Neuronal stem cell (in vitro differentiated cells): ENCODE data around the gene MSLN.
A peak's percentile ranks its signal among the peaks of the same experiment; 100 is the strongest.

Experiments used
- DNase-seq: peaks from one replicate; pipeline ENCODE4 v3.0.0-alpha.2; 2013; ENCODE audit warnings: low spot score
- H2AFZ ChIP-seq: one replicate; pipeline ENCODE4 v1.6.1; 2013; ENCODE audit warnings: mild to moderate bottlenecking, low read length, inconsistent platforms
- H2AK5ac ChIP-seq: 2 replicates; pipeline ENCODE4 v1.6.1; 2013; ENCODE audit warnings: low read depth, mild to moderate bottlenecking, inconsistent platforms, low read length, moderate library complexity, mixed read lengths
- H2BK120ac ChIP-seq: 2 replicates; pipeline ENCODE4 v1.6.1; 2013; ENCODE audit warnings: low read depth, mild to moderate bottlenecking, inconsistent platforms, low read length, moderate library complexity, mixed read lengths
- H2BK12ac ChIP-seq: one replicate; pipeline ENCODE4 v1.6.1; 2013; ENCODE audit warnings: low read length, inconsistent platforms
- H2BK15ac ChIP-seq: 2 replicates; pipeline ENCODE4 v1.6.1; 2013; ENCODE audit warnings: mild to moderate bottlenecking, low read length, inconsistent platforms, mixed read lengths
- H2BK5ac ChIP-seq: one replicate; pipeline ENCODE4 v1.6.1; 2013; ENCODE audit warnings: inconsistent platforms, mild to moderate bottlenecking, low read length, moderate library complexity
- H3K14ac ChIP-seq: one replicate; pipeline ENCODE4 v1.6.1; 2013; ENCODE audit warnings: low read length, inconsistent platforms
- H3K18ac ChIP-seq: 2 replicates; pipeline ENCODE4 v1.6.1; 2013; ENCODE audit warnings: low read length, inconsistent platforms
- H3K23ac ChIP-seq: 2 replicates; pipeline ENCODE4 v1.6.1; 2013; ENCODE audit warnings: low read depth, mild to moderate bottlenecking, mixed read lengths, low read length, inconsistent platforms; ENCODE audit not compliant: poor library complexity
- H3K27ac ChIP-seq: replicated peaks from 3 replicates; pipeline ENCODE4 v1.5.1; 2013; ENCODE audit warnings: low read length, inconsistent platforms
- H3K27me3 ChIP-seq, 3 experiments: 2 replicates each; pipeline ENCODE4 v1.6.1; 2013; ENCODE audit warnings: low read length in 3 of 3, mild to moderate bottlenecking in 2 of 3, inconsistent platforms in 1 of 3, low read depth in 1 of 3, mixed read lengths in 1 of 3, moderate library complexity in 1 of 3; ENCODE audit not compliant: control insufficient read depth in 3 of 3, insufficient read depth in 3 of 3
- H3K36me3 ChIP-seq, 2 donors: replicated peaks in 1 of 2; 2 replicates each; pipeline ENCODE4 v1.6.1; 2013; ENCODE audit warnings: low read length in 2 of 2; ENCODE audit not compliant: control insufficient read depth in 2 of 2, insufficient read depth in 2 of 2
- H3K4ac ChIP-seq: 2 replicates; pipeline ENCODE4 v1.6.1; 2013; ENCODE audit warnings: inconsistent platforms, mild to moderate bottlenecking, low read length, moderate library complexity
- H3K4me1 ChIP-seq, 2 donors: 1 replicate in 1 of 2; 2 replicates in 1 of 2; pipeline ENCODE4 v1.6.1; 2013; ENCODE audit warnings: low read length in 2 of 2, low read depth in 1 of 2; ENCODE audit not compliant: control insufficient read depth in 2 of 2, insufficient read depth in 1 of 2
- H3K4me2 ChIP-seq: one replicate; pipeline ENCODE4 v1.6.1; 2013; ENCODE audit warnings: mild to moderate bottlenecking, low read length, inconsistent platforms; ENCODE audit not compliant: insufficient read depth, poor library complexity, severe bottlenecking
- H3K4me3 ChIP-seq, 2 donors: 2 replicates each; pipeline ENCODE4 v1.5.1; 2013; ENCODE audit warnings: low read length in 2 of 2, mild to moderate bottlenecking in 2 of 2, inconsistent platforms in 1 of 2, moderate library complexity in 1 of 2
- H3K79me1 ChIP-seq: one replicate; pipeline ENCODE4 v1.6.1; 2013; ENCODE audit warnings: low read depth, mild to moderate bottlenecking, inconsistent platforms, low read length, moderate library complexity
- H3K9ac ChIP-seq: one replicate; pipeline ENCODE4 v1.6.1; 2013; ENCODE audit warnings: mild to moderate bottlenecking, low read depth, low read length, inconsistent platforms; ENCODE audit not compliant: poor library complexity
- H3K9me3 ChIP-seq, 2 donors: replicated peaks in 1 of 2; 2 replicates each; pipeline versions ENCODE3 to v1.6.1; 2013; ENCODE audit warnings: low read length in 2 of 2, mild to moderate bottlenecking in 2 of 2, inconsistent platforms in 1 of 2, low read depth in 1 of 2, mixed read lengths in 1 of 2, moderate library complexity in 1 of 2; ENCODE audit not compliant: control insufficient read depth in 2 of 2, insufficient read depth in 1 of 2
- H4K8ac ChIP-seq: one replicate; pipeline ENCODE4 v1.6.1; 2013; ENCODE audit warnings: low read depth, mild to moderate bottlenecking, inconsistent platforms, low read length, moderate library complexity
- H4K91ac ChIP-seq: one replicate; pipeline ENCODE4 v1.6.1; 2013; ENCODE audit warnings: low read length, low read depth, mild to moderate bottlenecking, inconsistent platforms; ENCODE audit not compliant: poor library complexity
- WGBS, 2 donors: extraction: QIAGEN DNeasy Blood & Tissue Kit; methylation state at CpG; one replicate each; pipeline ENCODE4 v1.1.7; 2013; ENCODE audit warnings: missing lambda C conversion rate in 2 of 2, mixed read lengths in 1 of 2; ENCODE audit not compliant: insufficient read length in 2 of 2, insufficient replicate concordance in 1 of 2; ENCODE audit errors: extremely low coverage in 2 of 2; 5-methylcytosine and 5-hydroxymethylcytosine counted together

The MSLN gene

GRCh38 chr16:729768-730665, 30.5 kb upstream of the MSLN start:
- WGBS, 2 donors, result no CpG with 5 or more reads among the region's 37 CpGs
- no peak overlapping the region for H2BK15ac ChIP-seq

GRCh38 chr16:730666-731509, 29.6 kb upstream of the MSLN start:
- Histone ChIP-seq H3K14ac (no peak overlapping the region), H3K27me3 (peaks cover 0 to 16% (median 0%) of the 10 kb centered on the region in 3 experiments), H3K4me1 (peaks cover 5 to 11% of the 10 kb centered on the region in 2 donors), H2AK5ac (peak overlapping the region; percentile 63), H2BK5ac (no peak overlapping the region), H2BK15ac (no peak overlapping the region), H3K18ac (no peak overlapping the region), H2BK12ac (no peak overlapping the region), H3K23ac (peak overlapping the region; percentile 73), H3K9me3 (no peaks in the 10 kb centered on the region), H2AFZ (no peak overlapping the region), H3K79me1 (peaks cover 6% of the 10 kb centered on the region), H3K9ac (no peak overlapping the region), H3K4me3 (no peak overlapping the region), H3K36me3 (peaks cover 23 to 44% of the 10 kb centered on the region in 2 donors), H2BK120ac (no peak overlapping the region), H4K8ac (no peak overlapping the region), H3K4ac (no peak overlapping the region), H4K91ac (no peak overlapping the region), H3K4me2 (no peak overlapping the region), H3K27ac (no peak overlapping the region)
- WGBS, 2 donors, result no CpG with 5 or more reads among the region's 22 CpGs
- DNase-seq, result no peak

More at GRCh38 chr16:729768-730665, 30.5 kb upstream of the MSLN start:
- no peak overlapping the region for H3K4me3 ChIP-seq
- H2BK5ac ChIP-seq, result no peak overlapping the region
- no peak overlapping the region for H3K18ac ChIP-seq
- H3K36me3 ChIP-seq, result peaks cover 16 to 36% of the 10 kb centered on the region in 2 donors
- DNase-seq, result no peak
- no peak overlapping the region for H2BK12ac ChIP-seq
- no peak overlapping the region for H2AFZ ChIP-seq
- no peak overlapping the region for H3K4ac ChIP-seq
- H2AK5ac ChIP-seq, result peak overlapping the region; percentile 28
- H3K27me3 ChIP-seq, result peaks cover 0 to 16% (median 0%) of the 10 kb centered on the region in 3 experiments
- no peak overlapping the region for H3K4me2 ChIP-seq
- H3K9me3 ChIP-seq, result no peaks in the 10 kb centered on the region
- H3K27ac ChIP-seq, result no peak overlapping the region
- no peak overlapping the region for H3K9ac ChIP-seq
- peak overlapping the region; percentile 73 for H3K23ac ChIP-seq
- H2BK120ac ChIP-seq, result no peak overlapping the region
- peaks cover 5 to 11% of the 10 kb centered on the region in 2 donors for H3K4me1 ChIP-seq
- no peak overlapping the region for H4K91ac ChIP-seq
- H3K14ac ChIP-seq, result no peak overlapping the region
- peaks cover 6% of the 10 kb centered on the region for H3K79me1 ChIP-seq
- no peak overlapping the region for H4K8ac ChIP-seq

GRCh38 chr16:732332-732731, 28.2 kb upstream of the MSLN start:
- no peak for DNase-seq
- WGBS, 2 donors, result no CpG with 5 or more reads among the region's 12 CpGs
- H3K4ac ChIP-seq, result no peak overlapping the region
- H2BK12ac ChIP-seq, result no peak overlapping the region
- no peak overlapping the region for H3K23ac ChIP-seq
- H2BK120ac ChIP-seq, result no peak overlapping the region
- peak overlapping the region; percentile 5 for H2BK5ac ChIP-seq
- no peak overlapping the region for H2BK15ac ChIP-seq
- H4K8ac ChIP-seq, result no peak overlapping the region
- H3K14ac ChIP-seq, result no peak overlapping the region
- no peaks in the 10 kb centered on the region for H3K9me3 ChIP-seq
- H3K27ac ChIP-seq, result no peak overlapping the region
- no peak overlapping the region for H4K91ac ChIP-seq
- no peak overlapping the region for H3K9ac ChIP-seq
- peaks cover 2 to 5% of the 10 kb centered on the region in 2 donors for H3K4me1 ChIP-seq
- peaks cover 27 to 58% of the 10 kb centered on the region in 2 donors for H3K36me3 ChIP-seq
- H3K4me2 ChIP-seq, result no peak overlapping the region
- H3K4me3 ChIP-seq, result no peak overlapping the region
- H2AFZ ChIP-seq, result no peak overlapping the region
- H3K27me3 ChIP-seq, result peaks cover 0 to 8% (median 0%) of the 10 kb centered on the region in 3 experiments
- no peak overlapping the region for H3K18ac ChIP-seq
- H3K79me1 ChIP-seq, result peaks cover 6% of the 10 kb centered on the region
- no peak overlapping the region for H2AK5ac ChIP-seq

- DNase-seq, result no peak
- H4K8ac ChIP-seq, result no peak overlapping the region
- H3K4me2 ChIP-seq, result no peak overlapping the region
- H3K14ac ChIP-seq, result no peak overlapping the region
- H3K9ac ChIP-seq, result no peak overlapping the region
- peak overlapping the region; percentile 22 for H2BK12ac ChIP-seq
- H3K27me3 ChIP-seq, result peaks cover 0 to 3% (median 0%) of the 10 kb centered on the region in 3 experiments
- no peak overlapping the region for H3K4me3 ChIP-seq
- H3K4me1 ChIP-seq, result peaks cover 0 to 3% of the 10 kb centered on the region in 2 donors
- no peak overlapping the region for H2BK120ac ChIP-seq
- WGBS, 2 donors, result no CpG with 5 or more reads among the region's 13 CpGs
- no peak overlapping the region for H2AK5ac ChIP-seq
- H2AFZ ChIP-seq, result no peak overlapping the region
- no peak overlapping the region for H3K27ac ChIP-seq
- no peak overlapping the region for H2BK5ac ChIP-seq
- H3K36me3 ChIP-seq, result peaks cover 32 to 64% of the 10 kb centered on the region in 2 donors
- H3K4ac ChIP-seq, result no peak overlapping the region
- H2BK15ac ChIP-seq, result no peak overlapping the region
- H3K79me1 ChIP-seq, result peaks cover 6% of the 10 kb centered on the region
- no peak overlapping the region for H3K18ac ChIP-seq
- H3K9me3 ChIP-seq, result no peaks in the 10 kb centered on the region
- H3K23ac ChIP-seq, result peak overlapping the region; percentile 31
- no peak overlapping the region for H4K91ac ChIP-seq
These were observed 27.6 kb upstream of the MSLN start for GRCh38 chr16:732936-733335.
